HG02870 (cell line): ENCODE data around the gene SULT1B1.

Experiments used
- ATAC-seq: cut with Tn5 transposase; IDR thresholded peaks from one replicate; pipeline ENCODE4 v1.9.1; 2021; ENCODE audit warnings: mild to moderate bottlenecking, moderate library complexity; ENCODE audit not compliant: unreplicated experiment

Gene SULT1B1

GRCh38 chr4:69750346-69750745, 10.1 kb downstream of the SULT1B1 start:
- ATAC-seq, result no peak

- ATAC-seq, result no peak
These were observed 10.6 kb downstream of the SULT1B1 start for GRCh38 chr4:69749771-69750170.

- ATAC-seq, result no peak
These were observed 12.2 kb downstream of the SULT1B1 start for GRCh38 chr4:69748173-69748572.

GRCh38 chr4:69744157-69744478, 16.3 kb downstream of the SULT1B1 start:
- ATAC-seq, result no peak

GRCh38 chr4:69743476-69744156, 16.8 kb downstream of the SULT1B1 start:
- ATAC-seq, result no peak

- ATAC-seq, result no peak
These were observed 17.8 kb downstream of the SULT1B1 start for GRCh38 chr4:69742596-69742995.

- ATAC-seq, result no peak
These were observed 21.5 kb downstream of the SULT1B1 start for GRCh38 chr4:69738872-69739271.

- ATAC-seq, result no peak
These were observed 25.3 kb downstream of the SULT1B1 start for GRCh38 chr4:69735119-69735518.

- no peak for ATAC-seq
These were observed 28.6 kb downstream of the SULT1B1 start for GRCh38 chr4:69731847-69732246.

GRCh38 chr4:69731241-69731640, 29.2 kb downstream of the SULT1B1 start:
- no peak for ATAC-seq

- no peak for ATAC-seq
These were observed 30.4 kb downstream of the SULT1B1 start for GRCh38 chr4:69730002-69730401.

- ATAC-seq, result no peak
These were observed 32.5 kb downstream of the SULT1B1 start for GRCh38 chr4:69727926-69728325.

GRCh38 chr4:69727426-69727825, 33.0 kb downstream of the SULT1B1 start:
- ATAC-seq, result no peak

- ATAC-seq, result no peak
These were observed 33.4 kb downstream of the SULT1B1 start for GRCh38 chr4:69726971-69727370.

GRCh38 chr4:69718396-69719271, 41.8 kb downstream of the SULT1B1 start:
- no peak for ATAC-seq

GRCh38 chr4:69717778-69718177, 42.6 kb downstream of the SULT1B1 start:
- ATAC-seq, result no peak

- ATAC-seq, result no peak
These were observed 43.8 kb downstream of the SULT1B1 start for GRCh38 chr4:69716654-69717053.

GRCh38 chr4:69714086-69714485, 46.3 kb downstream of the SULT1B1 start:
- ATAC-seq, result no peak

GRCh38 chr4:69713593-69713992, 46.8 kb downstream of the SULT1B1 start:
- no peak for ATAC-seq

- no peak for ATAC-seq
These were observed 49.8 kb downstream of the SULT1B1 start for GRCh38 chr4:69710580-69710979.

- ATAC-seq, result no peak
These were observed 52.2 kb downstream of the SULT1B1 start for GRCh38 chr4:69708211-69708610.

GRCh38 chr4:69707807-69708206, 52.6 kb downstream of the SULT1B1 start:
- ATAC-seq, result no peak
